ENCODE results near the gene PCCA. TPM values are rescaled to one million over a fixed set of nuclear protein-coding genes. Genes with fewer than 3 reads are reported as not detected.
"Not testable (repeated sequence)": the region's sequence is repeated elsewhere in the genome, so short reads cannot be mapped to it uniquely, and the experiment has no call there.

PCCA gene
- total and polyA plus RNA-seq, 2 experiments from 2014 or later: 29.8 to 59.2 TPM

DNA sequence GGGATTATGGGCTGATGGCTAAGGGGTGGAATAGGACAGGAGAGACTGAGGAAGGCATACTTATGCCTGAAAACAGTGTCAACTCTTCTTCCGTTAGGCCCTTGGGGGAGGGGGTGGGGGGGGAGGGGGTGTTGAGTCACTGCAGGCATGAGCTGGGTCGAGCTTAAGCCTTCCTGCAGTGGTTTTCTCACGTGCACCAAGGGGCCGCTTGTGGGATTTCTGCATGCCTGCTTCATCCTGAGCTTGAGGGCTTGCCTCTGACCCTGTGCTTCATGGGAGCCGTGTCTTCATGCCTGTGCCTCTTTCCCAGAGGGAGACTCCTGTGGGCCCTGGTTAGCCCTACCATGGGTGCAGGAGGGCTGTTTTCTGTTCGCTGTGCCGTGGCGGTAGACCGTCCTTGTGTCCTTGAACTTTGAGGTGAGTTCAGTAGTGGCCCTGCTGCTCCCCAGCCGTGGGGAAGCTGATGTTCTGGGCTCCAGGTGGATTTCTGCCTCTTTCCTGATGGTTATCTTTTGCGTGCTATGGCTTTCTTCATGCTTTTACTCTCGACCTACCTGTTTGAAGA, 186.1 kb downstream of the PCCA start:
- Histone ChIP-seq H3K9me3 (ENCODE audit: low read depth) (no peaks in the 10 kb centered on the region), H3K27ac (no peak overlapping the region), H3K27me3 (no peaks in the 10 kb centered on the region), H3K36me3 (no peaks in the 10 kb centered on the region), H3K4me1 (ENCODE audit: low read depth) (no peaks in the 10 kb centered on the region), H3K4me3 (no peak overlapping the region)
- no peak for DNase-seq (ENCODE audit: low read depth in 1 of 2, low spot score in 1 of 2)
- TF ChIP-seq, protein P1, sequence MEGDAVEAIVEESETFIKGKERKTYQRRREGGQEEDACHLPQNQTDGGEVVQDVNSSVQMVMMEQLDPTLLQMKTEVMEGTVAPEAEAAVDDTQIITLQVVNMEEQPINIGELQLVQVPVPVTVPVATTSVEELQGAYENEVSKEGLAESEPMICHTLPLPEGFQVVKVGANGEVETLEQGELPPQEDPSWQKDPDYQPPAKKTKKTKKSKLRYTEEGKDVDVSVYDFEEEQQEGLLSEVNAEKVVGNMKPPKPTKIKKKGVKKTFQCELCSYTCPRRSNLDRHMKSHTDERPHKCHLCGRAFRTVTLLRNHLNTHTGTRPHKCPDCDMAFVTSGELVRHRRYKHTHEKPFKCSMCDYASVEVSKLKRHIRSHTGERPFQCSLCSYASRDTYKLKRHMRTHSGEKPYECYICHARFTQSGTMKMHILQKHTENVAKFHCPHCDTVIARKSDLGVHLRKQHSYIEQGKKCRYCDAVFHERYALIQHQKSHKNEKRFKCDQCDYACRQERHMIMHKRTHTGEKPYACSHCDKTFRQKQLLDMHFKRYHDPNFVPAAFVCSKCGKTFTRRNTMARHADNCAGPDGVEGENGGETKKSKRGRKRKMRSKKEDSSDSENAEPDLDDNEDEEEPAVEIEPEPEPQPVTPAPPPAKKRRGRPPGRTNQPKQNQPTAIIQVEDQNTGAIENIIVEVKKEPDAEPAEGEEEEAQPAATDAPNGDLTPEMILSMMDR (IDR thresholded peaks at IDR 0.05; ENCODE audit: low read depth, low read length): no peak

DNA sequence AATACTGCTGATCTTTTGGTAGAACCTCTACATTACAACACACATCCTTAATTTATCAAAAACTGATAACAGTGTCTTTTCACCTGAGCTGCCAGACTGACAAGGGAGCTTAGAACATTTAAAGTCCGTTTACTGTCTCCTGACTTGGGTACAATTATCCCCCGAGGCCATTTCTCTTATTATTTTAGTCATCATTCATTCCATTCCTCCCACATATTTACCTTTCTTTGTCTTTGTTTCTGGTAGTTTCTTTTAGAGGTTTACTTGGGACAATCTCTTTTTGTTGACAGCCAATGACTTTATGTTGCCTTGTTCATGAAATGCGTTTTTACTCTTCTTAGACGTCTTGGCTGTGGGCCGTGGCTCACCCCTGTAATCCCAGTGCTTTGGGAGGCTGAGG, 186.9 kb downstream of the PCCA start:
- H3K36me3 ChIP-seq: no peaks in the 10 kb centered on the region
- no peak overlapping the region for H3K4me3 ChIP-seq
- no peaks in the 10 kb centered on the region for H3K4me1 ChIP-seq (ENCODE audit: low read depth)
- no peaks in the 10 kb centered on the region for H3K9me3 ChIP-seq (ENCODE audit: low read depth)
- no peaks in the 10 kb centered on the region for H3K27me3 ChIP-seq
- H3K27ac ChIP-seq: no peak overlapping the region
- DNase-seq (ENCODE audit: low read depth in 1 of 2, low spot score in 1 of 2): no peak
- TF ChIP-seq, protein P1 (IDR thresholded peaks at IDR 0.05; ENCODE audit: low read depth, low read length): no peak

DNA sequence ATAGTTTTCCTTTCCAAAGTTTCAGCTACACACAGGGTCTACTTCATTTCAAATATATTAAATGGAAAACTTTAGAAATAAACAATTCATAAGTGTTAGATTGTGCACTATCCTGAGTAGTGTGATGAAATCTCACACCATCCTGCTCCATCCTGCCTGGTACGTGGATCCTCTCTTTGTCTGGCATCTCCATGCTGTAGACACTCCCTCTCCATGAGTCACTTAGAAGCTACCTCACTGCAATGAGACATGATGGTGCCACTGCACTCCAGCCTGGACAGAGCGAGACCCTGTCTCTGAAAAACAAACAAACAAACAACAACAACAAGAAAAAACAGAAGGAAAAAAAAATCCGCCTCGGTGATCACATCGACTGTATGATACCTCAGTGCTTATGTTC, 191.8 kb downstream of the PCCA start:
- Histone ChIP-seq H3K4me1 (ENCODE audit: low read depth) (no peaks in the 10 kb centered on the region), H3K36me3 (no peaks in the 10 kb centered on the region), H3K4me3 (no peak overlapping the region), H3K27ac (no peak overlapping the region), H3K9me3 (ENCODE audit: low read depth) (no peaks in the 10 kb centered on the region), H3K27me3 (no peaks in the 10 kb centered on the region)
- DNase-seq (ENCODE audit: low read depth in 1 of 2, low spot score in 1 of 2): peak in 1 of 2 donors; percentile 9
- TF ChIP-seq, protein P1 (IDR thresholded peaks at IDR 0.05; ENCODE audit: low read depth, low read length): no peak

DNA sequence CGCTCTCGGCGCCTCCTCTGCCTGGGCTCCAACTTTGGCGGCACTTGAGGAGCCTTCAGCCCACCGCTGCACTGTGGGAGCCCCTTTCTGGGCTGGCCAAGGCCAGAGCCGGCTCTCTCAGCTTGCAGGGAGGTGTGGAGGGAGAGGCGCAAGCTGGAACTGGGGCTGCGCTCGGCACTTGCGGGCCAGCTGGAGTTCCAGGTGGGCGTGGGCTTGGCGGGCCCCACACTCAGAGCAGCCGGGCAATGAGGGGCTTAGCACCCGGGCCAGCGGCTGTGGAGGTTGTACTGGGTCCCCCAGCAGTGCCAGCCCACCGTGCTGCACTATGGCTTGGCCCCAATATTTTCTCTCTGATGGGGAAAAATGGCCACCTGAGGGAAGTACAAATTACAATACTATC, 193.4 kb downstream of the PCCA start:
- not testable (repeated sequence) for H3K9me3 ChIP-seq (ENCODE audit: low read depth); H3K4me1 ChIP-seq (ENCODE audit: low read depth); H3K36me3 ChIP-seq; DNase-seq (ENCODE audit: low read depth in 1 of 2, low spot score in 1 of 2); H3K27ac ChIP-seq; H3K27me3 ChIP-seq; H3K4me3 ChIP-seq

GRCh38 chr13:100290165-100290801, 201.4 kb downstream of the PCCA start:
- Histone ChIP-seq H3K27me3 (no peaks in the 10 kb centered on the region), H3K36me3 (no peaks in the 10 kb centered on the region), H3K27ac (no peak overlapping the region), H3K9me3 (ENCODE audit: low read depth) (no peaks in the 10 kb centered on the region), H3K4me3 (no peak overlapping the region), H3K4me1 (ENCODE audit: low read depth) (no peaks in the 10 kb centered on the region)
- TF ChIP-seq, protein P1 (IDR thresholded peaks at IDR 0.05; ENCODE audit: low read depth, low read length): no peak
- DNase-seq (ENCODE audit: low read depth in 1 of 2, low spot score in 1 of 2): peak in 1 of 2 donors; percentile 6

- H3K27ac ChIP-seq: no peak overlapping the region
- DNase-seq (ENCODE audit: low read depth in 1 of 2, low spot score in 1 of 2): no peak
- H3K27me3 ChIP-seq: no peaks in the 10 kb centered on the region
- H3K9me3 ChIP-seq (ENCODE audit: low read depth): no peaks in the 10 kb centered on the region
- no peaks in the 10 kb centered on the region for H3K4me1 ChIP-seq (ENCODE audit: low read depth)
- TF ChIP-seq, protein P1 (IDR thresholded peaks at IDR 0.05; ENCODE audit: low read depth, low read length): no peak
- H3K36me3 ChIP-seq: no peaks in the 10 kb centered on the region
- no peak overlapping the region for H3K4me3 ChIP-seq
Observed at GRCh38 chr13:100291624-100292023, 202.7 kb downstream of the PCCA start.

Data from cardiac muscle cell (in vitro differentiated cells and primary cell).